ENCODE results near the gene NRXN3. TPM values are rescaled to one million over a fixed set of nuclear protein-coding genes. Genes with fewer than 3 reads are reported as not detected.

NRXN3 gene
- polyA plus RNA-seq, 1 donor from 2014 or later = 110 TPM

GRCh38 chr14:79209418-79209817, 1039.2 kb downstream of the NRXN3 start:
- no peaks in the 10 kb centered on the region for H3K79me2 ChIP-seq (replicated peaks; ENCODE audit: insufficient read depth, low read length)
- no peak for TF ChIP-seq TAF1 (IDR thresholded peaks at IDR 0.05; ENCODE audit: low read depth)
- TF ChIP-seq, protein P1, sequence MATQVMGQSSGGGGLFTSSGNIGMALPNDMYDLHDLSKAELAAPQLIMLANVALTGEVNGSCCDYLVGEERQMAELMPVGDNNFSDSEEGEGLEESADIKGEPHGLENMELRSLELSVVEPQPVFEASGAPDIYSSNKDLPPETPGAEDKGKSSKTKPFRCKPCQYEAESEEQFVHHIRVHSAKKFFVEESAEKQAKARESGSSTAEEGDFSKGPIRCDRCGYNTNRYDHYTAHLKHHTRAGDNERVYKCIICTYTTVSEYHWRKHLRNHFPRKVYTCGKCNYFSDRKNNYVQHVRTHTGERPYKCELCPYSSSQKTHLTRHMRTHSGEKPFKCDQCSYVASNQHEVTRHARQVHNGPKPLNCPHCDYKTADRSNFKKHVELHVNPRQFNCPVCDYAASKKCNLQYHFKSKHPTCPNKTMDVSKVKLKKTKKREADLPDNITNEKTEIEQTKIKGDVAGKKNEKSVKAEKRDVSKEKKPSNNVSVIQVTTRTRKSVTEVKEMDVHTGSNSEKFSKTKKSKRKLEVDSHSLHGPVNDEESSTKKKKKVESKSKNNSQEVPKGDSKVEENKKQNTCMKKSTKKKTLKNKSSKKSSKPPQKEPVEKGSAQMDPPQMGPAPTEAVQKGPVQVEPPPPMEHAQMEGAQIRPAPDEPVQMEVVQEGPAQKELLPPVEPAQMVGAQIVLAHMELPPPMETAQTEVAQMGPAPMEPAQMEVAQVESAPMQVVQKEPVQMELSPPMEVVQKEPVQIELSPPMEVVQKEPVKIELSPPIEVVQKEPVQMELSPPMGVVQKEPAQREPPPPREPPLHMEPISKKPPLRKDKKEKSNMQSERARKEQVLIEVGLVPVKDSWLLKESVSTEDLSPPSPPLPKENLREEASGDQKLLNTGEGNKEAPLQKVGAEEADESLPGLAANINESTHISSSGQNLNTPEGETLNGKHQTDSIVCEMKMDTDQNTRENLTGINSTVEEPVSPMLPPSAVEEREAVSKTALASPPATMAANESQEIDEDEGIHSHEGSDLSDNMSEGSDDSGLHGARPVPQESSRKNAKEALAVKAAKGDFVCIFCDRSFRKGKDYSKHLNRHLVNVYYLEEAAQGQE (IDR thresholded peaks at IDR 0.05; ENCODE audit: borderline replicate concordance) = no peak
- no peak for TF ChIP-seq RAD21 (conservative IDR thresholded peaks at IDR 0.05)

DNA sequence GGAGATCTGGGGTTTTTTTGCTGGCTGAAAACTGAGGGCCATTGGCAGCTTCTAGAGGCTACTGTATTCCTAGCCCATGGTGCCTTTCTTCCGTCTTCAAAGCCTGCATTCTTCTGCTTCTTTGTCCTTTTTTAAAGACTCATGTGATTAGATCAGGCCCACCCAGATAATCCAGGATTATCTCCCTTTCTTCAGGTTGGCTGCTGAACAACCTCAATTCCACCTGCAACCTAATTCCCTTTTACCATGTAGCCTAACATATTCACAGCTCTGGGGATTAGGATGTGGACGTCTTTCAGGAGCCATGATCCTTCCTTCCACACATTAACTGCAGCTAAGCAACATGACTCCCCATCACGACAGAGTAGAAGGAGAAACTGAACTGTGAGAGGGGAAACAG, 1055.6 kb downstream of the NRXN3 start:
- no peak overlapping the region for H2AFZ ChIP-seq (ENCODE audit: low read depth, low read length)
- no peaks in the 10 kb centered on the region for H3K79me2 ChIP-seq (replicated peaks; ENCODE audit: insufficient read depth, low read length)
- H3K36me3 ChIP-seq (ENCODE audit: insufficient read depth, low read length) = no peaks in the 10 kb centered on the region
- H4K20me1 ChIP-seq (ENCODE audit: insufficient read depth) = no peaks in the 10 kb centered on the region
- no peaks in the 10 kb centered on the region for H3K9me2 ChIP-seq (ENCODE audit: insufficient read depth, low read length)
- H3K27ac ChIP-seq (ENCODE audit: low read length) = no peak overlapping the region
- H3K4me3 ChIP-seq (ENCODE audit: low read length) = no peak overlapping the region
- no peaks in the 10 kb centered on the region for H3K27me3 ChIP-seq (ENCODE audit: insufficient read depth, low read depth, low read length)
- H3F3A ChIP-seq (ENCODE audit: insufficient read depth, low read length, poor library complexity, severe bottlenecking) = no peaks in the 10 kb centered on the region
- no peaks in the 10 kb centered on the region for H3K9me3 ChIP-seq (ENCODE audit: low read length)
- TF ChIP-seq MXI1 (conservative IDR thresholded peaks at IDR 0.05; ENCODE audit: poor library complexity, severe bottlenecking) = no peak
- no peak for TF ChIP-seq RAD21 (conservative IDR thresholded peaks at IDR 0.05)
- TF ChIP-seq EZH2 (IDR thresholded peaks at IDR 0.05; ENCODE audit: borderline replicate concordance, insufficient read depth, low read length, poor library complexity, severe bottlenecking) = no peak
- no peak for TF ChIP-seq SMC3 (conservative IDR thresholded peaks at IDR 0.05; ENCODE audit: poor library complexity)
- no peak for TF ChIP-seq POLR2AphosphoS5 (IDR thresholded peaks at IDR 0.05)
- TF ChIP-seq, protein P1 (IDR thresholded peaks at IDR 0.05; ENCODE audit: borderline replicate concordance) = no peak
- TF ChIP-seq EP300 (conservative IDR thresholded peaks at IDR 0.05; ENCODE audit: poor library complexity, severe bottlenecking) = no peak
- no peak for TF ChIP-seq TAF1 (IDR thresholded peaks at IDR 0.05; ENCODE audit: low read depth)
- TF ChIP-seq CTCF (IDR thresholded peaks at IDR 0.05; ENCODE audit: poor library complexity, severe bottlenecking) = no peak
- H3K4me2 ChIP-seq (ENCODE audit: low read length) = no peak overlapping the region
- H3K9ac ChIP-seq (ENCODE audit: low read length) = no peak overlapping the region

More at GRCh38 chr14:79209418-79209817, 1039.2 kb downstream of the NRXN3 start:
- H4K20me1 ChIP-seq (ENCODE audit: insufficient read depth) = no peaks in the 10 kb centered on the region
- no peak overlapping the region for H3K4me2 ChIP-seq (ENCODE audit: low read length)
- no peak overlapping the region for H2AFZ ChIP-seq (ENCODE audit: low read depth, low read length)
- H3K9ac ChIP-seq (ENCODE audit: low read length) = no peak overlapping the region
- H3K9me2 ChIP-seq (ENCODE audit: insufficient read depth, low read length) = no peaks in the 10 kb centered on the region
- H3F3A ChIP-seq (ENCODE audit: insufficient read depth, low read length, poor library complexity, severe bottlenecking) = no peaks in the 10 kb centered on the region
- H3K27ac ChIP-seq (ENCODE audit: low read length) = no peak overlapping the region
- H3K27me3 ChIP-seq (ENCODE audit: insufficient read depth, low read depth, low read length) = no peaks in the 10 kb centered on the region
- H3K36me3 ChIP-seq (ENCODE audit: insufficient read depth, low read length) = no peaks in the 10 kb centered on the region
- no peak overlapping the region for H3K4me3 ChIP-seq (ENCODE audit: low read length)
- no peaks in the 10 kb centered on the region for H3K9me3 ChIP-seq (ENCODE audit: low read length)
